AG04449 (cell line): ENCODE data around the gene SCGN.

Experiments
- CTCF ChIA-PET: fragments of 350-600 bp; formaldehyde crosslinking; extraction: SDS; loops from one replicate; lab custom pipeline; 2021; ENCODE audit warnings: antibody characterized with exemption; lab: Yijun Ruan, JAX
- POLR2A ChIA-PET: fragments of 400-600, 350-600 bp; formaldehyde crosslinking; extraction: SDS; loops from one replicate; lab custom pipeline; 2020; ENCODE audit warnings: antibody characterized with exemption, inconsistent platforms; lab: Yijun Ruan, JAX
- DNase-seq: peaks from one replicate; pipeline ENCODE4 v3.0.0-alpha.2; 2010; ENCODE audit warnings: low read depth, low spot score
- H3K4me3 ChIP-seq: 2 replicates; pipeline ENCODE4 v1.5.1; 2011; ENCODE audit warnings: low read depth, mild to moderate bottlenecking, control low read depth, low read length
- CTCF ChIP-seq: IDR thresholded peaks from one replicate; pipeline ENCODE4 v1.5.1; 2011; ENCODE audit warnings: mild to moderate bottlenecking, moderate library complexity, low read length, control low read depth, inconsistent platforms; ENCODE audit not compliant: insufficient read depth; ENCODE audit errors: missing control alignments

The SCGN gene

GRCh38 chr6:25659633-25660368 lies 7.8 kb downstream of the SCGN start:
- DNase-seq = no peak
- no peak for TF ChIP-seq CTCF
- no peak overlapping the region for H3K4me3 ChIP-seq
- CTCF ChIA-PET = no interaction called here
- POLR2A ChIA-PET = no interaction called here

- POLR2A ChIA-PET = no interaction called here
- H3K4me3 ChIP-seq = no peak overlapping the region
- TF ChIP-seq CTCF = no peak
- CTCF ChIA-PET = no interaction called here
- no peak for DNase-seq
Measured at GRCh38 chr6:25660512-25660911, 8.5 kb downstream of the SCGN start.

- H3K4me3 ChIP-seq = no peak overlapping the region
- ChIA-PET CTCF (no interaction called here), POLR2A (no interaction called here)
- no peak for DNase-seq
- no peak for TF ChIP-seq CTCF
Measured at GRCh38 chr6:25661129-25661779, 9.2 kb downstream of the SCGN start.

- DNase-seq = no peak
- no peak overlapping the region for H3K4me3 ChIP-seq
- ChIA-PET POLR2A (no interaction called here), CTCF (no interaction called here)
- TF ChIP-seq CTCF = no peak
Measured at GRCh38 chr6:25665455-25665854, 13.4 kb downstream of the SCGN start.

GRCh38 chr6:25669413-25669812 lies 17.4 kb downstream of the SCGN start:
- no peak for DNase-seq
- H3K4me3 ChIP-seq = no peak overlapping the region
- TF ChIP-seq CTCF = no peak
- ChIA-PET POLR2A (no interaction called here), CTCF (no interaction called here)

- ChIA-PET CTCF (interaction anchor here (1.3 kb wide), 1 partner anchor 48 kb away, joined by 3 read pairs; no protein-coding TSS in a partner anchor), POLR2A (no interaction called here)
- H3K4me3 ChIP-seq = no peak overlapping the region
- TF ChIP-seq CTCF = no peak
- no peak for DNase-seq
Measured at GRCh38 chr6:25670208-25670607, 18.2 kb downstream of the SCGN start.
